Choroid plexus epithelial cell (primary cell): Measurements from ENCODE around the gene ERP44.
"Not testable (repeated sequence)": the region's sequence is repeated elsewhere in the genome, so short reads cannot be mapped to it uniquely, and the experiment has no call there.

Source experiments
- DNase-seq: peaks from one replicate; pipeline ENCODE4 v3.0.0-alpha.2; 2010; ENCODE audit warnings: low read depth
- H3K4me3 ChIP-seq: 2 replicates; pipeline ENCODE4 v1.5.1; 2011; ENCODE audit warnings: low read depth, mild to moderate bottlenecking, control low read depth, low read length, moderate library complexity
- TF ChIP-seq, protein P1 (sequence below): conservative IDR thresholded peaks from 2 replicates; pipeline ENCODE4 v1.5.1; 2011; ENCODE audit warnings: low read depth, mild to moderate bottlenecking, control low read depth, inconsistent platforms, low read length, moderate library complexity

The ERP44 gene

DNA sequence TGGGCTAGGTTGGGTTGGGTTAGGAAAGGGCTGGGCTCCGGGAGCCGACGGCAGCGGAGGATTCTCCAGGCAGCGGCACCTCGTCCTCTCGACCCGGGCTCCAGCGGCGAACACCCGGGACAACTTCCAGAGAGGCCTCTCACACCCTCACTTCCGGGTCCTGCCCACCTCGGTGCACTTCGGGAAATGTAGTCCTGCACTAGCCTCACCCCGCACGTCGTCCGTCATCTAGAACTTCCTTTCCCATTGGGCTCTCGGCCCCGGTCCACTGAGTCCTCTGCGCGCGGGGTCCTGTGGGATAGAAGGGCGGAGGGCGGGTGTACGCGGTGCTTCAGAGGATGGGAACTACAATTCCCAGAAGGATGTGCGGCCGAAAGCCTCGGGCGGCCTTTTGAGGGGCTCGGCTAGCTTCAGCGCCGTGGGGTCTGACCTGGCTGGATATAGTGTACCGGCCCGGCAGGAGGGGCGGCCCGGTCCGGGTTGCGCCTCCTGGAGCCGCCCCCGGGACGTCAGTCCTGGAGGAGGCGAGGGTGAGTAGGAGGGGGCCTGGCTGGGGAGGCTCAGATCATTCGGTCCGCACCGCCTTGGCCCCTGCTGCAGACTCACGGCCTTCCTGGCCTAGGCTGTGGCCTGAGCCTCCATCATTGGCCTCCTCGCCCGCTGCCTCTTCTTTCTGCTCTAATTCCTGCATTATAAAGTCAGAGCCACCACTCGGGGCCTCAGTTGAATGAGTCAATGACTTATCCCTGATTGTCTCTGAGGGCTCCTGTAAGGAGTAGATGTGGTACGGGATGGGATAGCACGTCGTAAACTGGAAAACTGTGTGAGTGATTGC, at the start of gene ERP44, which contains the start of gene INVS:
Gene ERP44 (minus strand): TSS at position 114 of the 835 bp plus-strand sequence. CDS start 160 bp downstream, outside the sequence.
Gene INVS (plus strand): TSS at position 357 of the 835 bp plus-strand sequence. CDS start 5,279 bp downstream, outside the sequence.
- TF ChIP-seq, protein P1, sequence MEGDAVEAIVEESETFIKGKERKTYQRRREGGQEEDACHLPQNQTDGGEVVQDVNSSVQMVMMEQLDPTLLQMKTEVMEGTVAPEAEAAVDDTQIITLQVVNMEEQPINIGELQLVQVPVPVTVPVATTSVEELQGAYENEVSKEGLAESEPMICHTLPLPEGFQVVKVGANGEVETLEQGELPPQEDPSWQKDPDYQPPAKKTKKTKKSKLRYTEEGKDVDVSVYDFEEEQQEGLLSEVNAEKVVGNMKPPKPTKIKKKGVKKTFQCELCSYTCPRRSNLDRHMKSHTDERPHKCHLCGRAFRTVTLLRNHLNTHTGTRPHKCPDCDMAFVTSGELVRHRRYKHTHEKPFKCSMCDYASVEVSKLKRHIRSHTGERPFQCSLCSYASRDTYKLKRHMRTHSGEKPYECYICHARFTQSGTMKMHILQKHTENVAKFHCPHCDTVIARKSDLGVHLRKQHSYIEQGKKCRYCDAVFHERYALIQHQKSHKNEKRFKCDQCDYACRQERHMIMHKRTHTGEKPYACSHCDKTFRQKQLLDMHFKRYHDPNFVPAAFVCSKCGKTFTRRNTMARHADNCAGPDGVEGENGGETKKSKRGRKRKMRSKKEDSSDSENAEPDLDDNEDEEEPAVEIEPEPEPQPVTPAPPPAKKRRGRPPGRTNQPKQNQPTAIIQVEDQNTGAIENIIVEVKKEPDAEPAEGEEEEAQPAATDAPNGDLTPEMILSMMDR: no peak
- peak within 1 kb of the TSS; percentile 98 for H3K4me3 ChIP-seq
- DNase-seq: peak; percentile 99

DNA sequence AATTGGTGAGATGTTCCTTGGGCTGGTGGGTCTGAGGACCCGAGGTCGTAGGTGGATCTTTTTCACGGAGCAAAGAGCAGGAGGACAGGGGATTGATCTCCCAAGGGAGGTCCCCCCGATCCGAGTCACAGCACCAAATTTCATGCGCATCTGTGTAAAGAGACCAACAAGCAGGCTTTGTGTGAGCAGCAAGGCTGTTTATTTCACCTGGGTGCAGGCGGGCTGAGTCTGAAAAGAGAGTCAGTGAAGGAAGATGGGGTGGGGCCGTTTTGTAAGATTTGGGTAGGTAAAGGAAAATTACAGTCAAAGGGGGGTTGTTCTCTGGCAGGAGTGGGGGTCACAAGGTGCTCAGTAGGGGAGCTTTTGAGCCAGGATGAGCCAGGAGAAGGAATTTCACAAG, 47.2 kb upstream of the ERP44 start:
- not testable (repeated sequence) for H3K4me3 ChIP-seq, DNase-seq

DNA sequence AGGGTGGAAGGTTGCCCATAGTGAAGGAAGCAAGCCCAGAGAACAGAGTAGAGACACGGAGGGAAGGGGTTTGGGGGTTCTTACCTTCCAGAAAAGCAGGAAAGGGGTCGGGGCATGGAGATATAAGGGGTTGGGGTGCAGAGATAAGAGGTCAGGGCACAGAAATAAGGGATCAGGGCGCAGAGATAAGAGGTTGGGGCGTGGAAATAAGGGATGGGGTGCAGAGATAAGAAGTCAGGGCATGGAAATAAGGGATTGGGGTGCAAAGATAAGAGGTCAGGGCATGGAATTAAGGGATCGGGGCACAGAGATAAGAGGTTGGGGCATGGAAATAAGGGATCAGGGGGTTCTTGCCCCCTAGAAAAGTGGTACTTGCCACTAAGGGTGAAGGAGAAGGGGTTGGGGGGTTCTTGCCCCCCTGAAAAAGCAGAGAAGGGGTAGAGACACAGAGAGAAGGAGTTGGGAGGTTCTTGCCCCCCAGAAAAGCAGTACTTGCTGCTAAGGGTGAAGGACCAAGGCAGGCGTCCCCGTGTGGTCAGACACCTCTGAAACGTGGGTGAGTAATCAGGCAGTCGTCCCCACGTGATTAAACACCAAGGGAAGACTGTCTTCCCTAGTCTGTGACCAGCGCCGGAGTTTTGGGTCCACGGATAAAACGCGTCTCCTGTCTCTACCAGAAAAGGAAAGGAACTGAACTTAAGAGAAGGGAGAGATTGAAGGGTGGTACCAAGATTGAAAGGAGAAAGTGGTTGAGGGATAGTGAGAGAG, 46.6 kb upstream of the ERP44 start:
- DNase-seq, H3K4me3 ChIP-seq: not testable (repeated sequence)

DNA sequence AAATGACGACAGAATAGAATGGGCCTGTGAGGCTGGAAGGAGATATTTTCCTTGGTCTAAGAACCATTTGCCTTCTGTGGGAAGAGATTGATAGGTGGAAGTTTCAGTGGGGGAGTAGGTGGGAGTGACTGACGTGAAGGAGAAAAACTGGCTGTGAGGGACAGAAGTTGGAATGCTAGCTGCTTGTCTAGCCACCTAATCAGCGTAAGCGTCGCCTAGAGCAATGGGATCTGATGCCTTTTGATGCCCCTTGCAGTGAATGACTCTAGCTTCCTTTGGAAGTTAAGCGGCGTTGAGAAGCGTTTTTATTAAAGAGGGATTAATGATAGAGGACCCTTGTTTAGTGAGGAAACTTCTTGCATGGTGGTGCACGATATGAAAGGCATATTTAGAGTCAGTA, 43.1 kb upstream of the ERP44 start:
- H3K4me3 ChIP-seq, DNase-seq: not testable (repeated sequence)

DNA sequence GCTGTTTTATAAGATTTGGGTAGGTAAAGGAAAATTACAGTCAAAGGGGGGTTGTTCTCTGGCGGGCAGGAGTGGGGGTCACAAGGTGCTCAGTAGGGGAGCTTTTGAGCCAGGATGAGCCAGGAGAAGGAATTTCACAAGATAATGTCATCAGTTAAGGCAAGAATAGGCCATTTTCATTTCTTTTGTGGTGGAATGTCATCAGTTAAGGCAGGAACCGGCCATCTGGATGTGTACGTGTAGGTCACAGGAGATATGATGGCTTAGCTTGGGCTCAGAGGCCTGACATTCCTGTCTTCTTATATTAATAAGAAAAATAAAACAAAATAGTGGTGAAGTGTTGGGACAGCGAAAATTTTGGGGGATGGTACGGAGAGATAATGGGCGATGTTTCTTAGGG, 41.5 kb upstream of the ERP44 start:
- H3K4me3 ChIP-seq, DNase-seq: not testable (repeated sequence)

DNA sequence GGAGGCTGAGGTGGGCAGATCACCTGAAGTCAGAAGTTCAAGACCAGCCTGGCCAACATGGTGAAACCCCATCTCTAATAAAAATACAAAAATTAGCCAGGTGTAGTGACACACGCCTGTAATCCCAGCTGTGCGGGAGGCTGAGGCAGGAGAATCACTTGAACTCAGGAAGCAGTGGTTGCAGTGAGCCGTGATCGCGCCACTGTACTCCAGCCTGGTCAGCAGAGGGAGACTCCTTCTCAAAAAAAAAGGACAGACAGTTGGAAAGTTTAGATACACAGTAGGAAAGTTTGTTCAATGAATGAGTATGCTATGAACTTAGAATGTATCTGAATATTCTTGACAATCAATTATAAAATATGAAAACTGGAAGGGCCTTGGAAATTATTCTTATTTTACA, 38.0 kb upstream of the ERP44 start:
- peak; percentile 39 for DNase-seq
- H3K4me3 ChIP-seq: not testable (repeated sequence)
- TF ChIP-seq, protein P1: peak; percentile 53

DNA sequence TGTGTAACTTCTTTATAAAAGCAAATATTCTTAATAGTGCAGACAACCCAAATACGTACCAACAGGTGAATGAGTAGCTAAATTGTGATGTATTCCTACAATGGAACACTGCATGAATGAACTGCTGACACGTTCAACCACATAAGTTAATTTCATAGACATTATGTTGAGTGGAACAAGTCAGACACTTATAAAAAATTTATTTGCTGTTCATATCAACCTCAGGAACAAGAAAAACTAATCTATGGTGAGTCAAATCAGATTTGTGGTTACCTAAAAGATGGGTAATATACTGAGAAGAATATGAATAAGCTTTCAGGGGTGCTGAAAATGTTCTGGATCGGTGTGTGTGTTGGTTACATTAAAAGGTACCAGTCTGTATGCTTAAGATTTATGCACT, 35.9 kb upstream of the ERP44 start:
- DNase-seq: no peak
- H3K4me3 ChIP-seq: no peak overlapping the region
- TF ChIP-seq, protein P1: no peak

DNA sequence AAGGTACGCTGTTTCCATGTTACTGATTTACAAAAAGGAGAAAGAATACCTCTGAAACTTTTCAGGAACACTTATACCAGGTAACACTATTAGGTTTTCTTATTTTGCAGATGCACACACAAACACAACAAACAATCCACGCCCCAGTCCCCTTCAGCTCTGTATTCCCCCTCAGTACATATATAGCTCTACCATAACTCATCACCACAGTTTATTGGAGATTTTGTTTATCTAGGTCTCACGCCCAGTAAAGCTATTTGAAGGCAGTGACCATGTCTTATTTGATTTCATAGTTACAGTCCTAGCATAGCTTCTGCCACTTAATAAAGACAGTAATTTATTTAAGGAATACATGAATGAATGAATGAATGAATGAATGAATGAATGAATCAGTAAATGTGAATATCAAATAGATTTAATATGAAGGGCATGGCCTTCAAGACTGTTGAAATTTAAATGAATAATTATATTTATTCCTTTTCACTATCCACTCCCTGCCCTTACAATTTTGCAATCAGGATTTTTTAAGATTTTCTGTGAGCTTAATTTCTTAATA, 33.2 kb upstream of the ERP44 start:
- TF ChIP-seq, protein P1: no peak
- no peak for DNase-seq
- H3K4me3 ChIP-seq: no peak overlapping the region

DNA sequence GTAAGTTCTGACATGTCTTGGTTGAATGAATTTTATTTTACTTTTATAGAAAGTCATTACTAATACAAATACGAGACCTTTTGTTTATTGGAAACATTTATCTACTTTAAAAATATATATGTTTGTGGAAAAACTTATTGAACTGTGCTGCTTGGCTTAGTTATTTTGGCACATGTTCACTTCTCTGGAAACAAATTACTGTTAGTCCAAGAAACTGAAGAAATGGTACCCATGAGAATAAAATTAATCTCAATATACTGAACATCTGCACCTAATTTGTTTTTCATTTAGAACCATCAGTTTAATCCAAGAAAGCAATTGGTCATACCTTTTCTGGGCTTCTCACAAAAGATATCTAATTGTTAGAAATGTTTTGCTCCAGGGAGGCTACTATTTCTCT, 32.4 kb upstream of the ERP44 start:
- no peak for DNase-seq
- H3K4me3 ChIP-seq: no peak overlapping the region
- TF ChIP-seq, protein P1: no peak
